WTC11 (cell line): ENCODE results near the gene TRIAP1. TPM values are rescaled to one million over a fixed set of nuclear protein-coding genes. Genes with fewer than 3 reads are reported as not detected.

ENCODE experiments used
- ATAC-seq: fragments of 200-7000 bp; cut with Tn5 transposase; 2 replicates; pipeline ENCODE4 v1.10.0; 2021; ENCODE audit warnings: mild to moderate bottlenecking, moderate library complexity
- CTCF ChIA-PET: fragments of 300-600 bp; sonication (Branson Sonifier 250); formaldehyde crosslinking; loops from one replicate; lab custom pipeline; 2021; ENCODE audit warnings: antibody characterized with exemption; lab: Charles Lee
- POLR2A ChIA-PET: fragments of 350-600 bp; sonication (Branson Sonifier 250); formaldehyde crosslinking; loops from one replicate; lab custom pipeline; 2021; ENCODE audit warnings: antibody characterized with exemption; lab: Charles Lee
- DNase-seq: peaks from one replicate; pipeline ENCODE4 v3.0.0; 2021; ENCODE audit warnings: low spot score
- H3K27ac Mint-ChIP-seq: 2 replicates; pipeline ENCODE4 v1.8.0; 2021; ENCODE audit warnings: mixed read lengths
- H3K27me3 Mint-ChIP-seq: 2 replicates; pipeline ENCODE4 v1.8.0; 2021; ENCODE audit warnings: low read depth, mild to moderate bottlenecking, moderate library complexity, mixed read lengths
- H3K36me3 Mint-ChIP-seq: 2 replicates; pipeline ENCODE4 v1.8.0; 2021; ENCODE audit warnings: mixed read lengths
- H3K4me1 Mint-ChIP-seq: 2 replicates; pipeline ENCODE4 v1.8.0; 2022; ENCODE audit warnings: mixed read lengths
- H3K4me3 Mint-ChIP-seq: 2 replicates; pipeline ENCODE4 v1.8.0; 2021; ENCODE audit warnings: mild to moderate bottlenecking, moderate library complexity, mixed read lengths
- H3K9me3 Mint-ChIP-seq: 2 replicates; pipeline ENCODE4 v1.8.0; 2021; ENCODE audit warnings: mixed read lengths
- ARID4B ChIP-seq: sonication (generic); formaldehyde crosslinking; IDR thresholded peaks from 2 replicates; pipeline ENCODE4 v1.8.0; 2023; ENCODE audit warnings: missing genetic modification reagents, mild to moderate bottlenecking, borderline replicate concordance
- CREM ChIP-seq: sonication (generic); formaldehyde crosslinking; IDR thresholded peaks from 2 replicates; pipeline ENCODE4 v1.8.1; 2022; ENCODE audit warnings: mild to moderate bottlenecking, missing genetic modification reagents, moderate library complexity
- CTCF ChIP-seq: fragments of 200-600 bp; IDR thresholded peaks from 2 replicates; pipeline ENCODE4 v1.8.0; 2022; ENCODE audit warnings: antibody characterized with exemption
- E2F1 ChIP-seq: sonication (generic); formaldehyde crosslinking; IDR thresholded peaks from 2 replicates; pipeline ENCODE4 v1.8.0; 2022; ENCODE audit warnings: mild to moderate bottlenecking, missing genetic modification reagents
- ESRRA ChIP-seq: sonication (generic); formaldehyde crosslinking; IDR thresholded peaks from 2 replicates; pipeline ENCODE4 v1.8.1; 2022; ENCODE audit warnings: mild to moderate bottlenecking, missing genetic modification reagents, borderline replicate concordance
- FOXP4 ChIP-seq: sonication (generic); formaldehyde crosslinking; IDR thresholded peaks from 2 replicates; pipeline ENCODE4 v1.8.0; 2022; ENCODE audit warnings: mild to moderate bottlenecking, missing genetic modification reagents
- JAZF1 ChIP-seq: fragments of 250-450 bp; sonication (Bioruptor Pico); IDR thresholded peaks from 2 replicates; pipeline ENCODE4 v1.9.0; 2021; ENCODE audit warnings: moderate library complexity, mild to moderate bottlenecking, inconsistent platforms
- NR2C2 ChIP-seq: sonication (generic); formaldehyde crosslinking; IDR thresholded peaks from 2 replicates; pipeline ENCODE4 v1.8.0; 2022; ENCODE audit warnings: mild to moderate bottlenecking, missing genetic modification reagents
- USF2 ChIP-seq: sonication (generic); formaldehyde crosslinking; IDR thresholded peaks from 2 replicates; pipeline ENCODE4 v1.8.1; 2023; ENCODE audit warnings: mild to moderate bottlenecking, missing genetic modification reagents, moderate library complexity
- ZBTB43 ChIP-seq: sonication (generic); formaldehyde crosslinking; IDR thresholded peaks from 2 replicates; pipeline ENCODE4 v1.8.1; 2023; ENCODE audit warnings: mild to moderate bottlenecking, missing genetic modification reagents
- ZMAT4 ChIP-seq: fragments of 250-450 bp; sonication (Bioruptor Pico); IDR thresholded peaks from 2 replicates; pipeline ENCODE4 v1.9.0; 2021; ENCODE audit warnings: mild to moderate bottlenecking
- ZNF121 ChIP-seq: sonication (generic); formaldehyde crosslinking; IDR thresholded peaks from 2 replicates; pipeline ENCODE4 v1.8.0; 2023; ENCODE audit warnings: missing genetic modification reagents
- ZNF317 ChIP-seq: sonication (generic); formaldehyde crosslinking; IDR thresholded peaks from 2 replicates; pipeline ENCODE4 v1.8.1; 2023; ENCODE audit warnings: low read depth, mild to moderate bottlenecking, moderate library complexity, missing genetic modification reagents, borderline replicate concordance
- total RNA-seq: library from RNA; stranded (reverse); gene quantifications from 3 replicates; pipeline ENCODE4 v1.2.3, GENCODE V29; 2021

Gene TRIAP1
- total RNA-seq, 1 experiment from 2014 or later = 75.3 TPM

- TF ChIP-seq E2F1 (CRISPR knock-in tag) = no peak
- TF ChIP-seq FOXP4 (CRISPR knock-in tag) = no peak
These were observed 37.4 kb downstream of the TRIAP1 start (continued) for GRCh38 chr12:120408771-120409170.

- Mint-ChIP-seq H3K4me1 (peaks cover 13% of the 10 kb centered on the region), H3K36me3 (no peaks in the 10 kb centered on the region), H3K9me3 (peaks cover 4% of the 10 kb centered on the region), H3K27me3 (no peaks in the 10 kb centered on the region), H3K4me3 (no peak overlapping the region), H3K27ac (no peak overlapping the region)
- ATAC-seq (no peak), DNase-seq (no peak)
- TF ChIP-seq ZNF121 (CRISPR knock-in tag) (0 out of 2 replicates have a peak, but pooled peaks have one; percentile 32), ZMAT4 (no peak)
- ChIA-PET CTCF (interaction anchor here (0.5 kb wide), 1 partner anchor 57 kb away, joined by 3 read pairs; no protein-coding TSS in a partner anchor), POLR2A (interaction anchor here (0.6 kb wide), 1 partner anchor 39 kb away, joined by 5 read pairs; no protein-coding TSS in a partner anchor)
These were observed 39.6 kb downstream of the TRIAP1 start for GRCh38 chr12:120406553-120406952.

- CTCF ChIA-PET = no interaction called here
These were observed 40.1 kb downstream of the TRIAP1 start for GRCh38 chr12:120406069-120406468.

GRCh38 chr12:120404271-120404670 is 41.9 kb downstream of the TRIAP1 start:
- Mint-ChIP-seq H3K4me1 (peaks cover 19% of the 10 kb centered on the region), H3K9me3 (peaks cover 4% of the 10 kb centered on the region), H3K27ac (no peak overlapping the region), H3K4me3 (no peak overlapping the region), H3K36me3 (no peaks in the 10 kb centered on the region), H3K27me3 (no peaks in the 10 kb centered on the region)
- DNase-seq (no peak), ATAC-seq (no peak)
- POLR2A ChIA-PET = no interaction called here
- TF ChIP-seq USF2 (CRISPR knock-in tag) (peak; percentile 72), JAZF1 (no peak)
- CTCF ChIA-PET = interaction anchor here (0.7 to 1.0 kb wide), 2 partner anchors 26 kb away, joined by 3 read pairs; no protein-coding TSS in a partner anchor

More at GRCh38 chr12:120406069-120406468, 40.1 kb downstream of the TRIAP1 start:
- Mint-ChIP-seq H3K9me3 (peaks cover 4% of the 10 kb centered on the region), H3K36me3 (no peaks in the 10 kb centered on the region), H3K27ac (no peak overlapping the region), H3K4me3 (no peak overlapping the region), H3K27me3 (no peaks in the 10 kb centered on the region), H3K4me1 (peaks cover 15% of the 10 kb centered on the region)
- DNase-seq (no peak), ATAC-seq (no peak)
- TF ChIP-seq ZMAT4 (no peak), CTCF (no peak), NR2C2 (no peak)
- POLR2A ChIA-PET = no interaction called here

- peaks cover 4% of the 10 kb centered on the region for H3K9me3 Mint-ChIP-seq
- H3K27ac Mint-ChIP-seq = 0 out of 2 replicates have a peak overlapping the region, but pooled peaks have one; percentile 49
- ChIA-PET CTCF (interaction anchor here (0.7 to 2.7 kb wide), 2 partner anchors 26 to 36 kb away, joined by 3 to 24 read pairs; no protein-coding TSS in a partner anchor), POLR2A (interaction anchor here (0.6 kb wide), 1 partner anchor 15 kb away, joined by 3 read pairs; no protein-coding TSS in a partner anchor)
- peaks cover 19% of the 10 kb centered on the region for H3K4me1 Mint-ChIP-seq
- H3K4me3 Mint-ChIP-seq = no peak overlapping the region
- H3K36me3 Mint-ChIP-seq = no peaks in the 10 kb centered on the region
- DNase-seq (no peak), ATAC-seq (no peak)
- no peaks in the 10 kb centered on the region for H3K27me3 Mint-ChIP-seq
- TF ChIP-seq ZNF317 (CRISPR knock-in tag) (no peak), ARID4B (CRISPR knock-in tag) (no peak), ZBTB43 (CRISPR knock-in tag) (no peak), CREM (CRISPR knock-in tag) (no peak), ESRRA (no peak), ZNF121 (CRISPR knock-in tag) (no peak)
These were observed 42.3 kb downstream of the TRIAP1 start for GRCh38 chr12:120403869-120404268.
